ENCODE measurements around the gene EPS8L3. TPM values are rescaled to one million over a fixed set of nuclear protein-coding genes. Genes with fewer than 3 reads are reported as not detected.
"Not testable (repeated sequence)": the region's sequence is repeated elsewhere in the genome, so short reads cannot be mapped to it uniquely, and the experiment has no call there.

EPS8L3 gene
- total RNA-seq, 1 donor from 2014 or later: 0.11 TPM

DNA sequence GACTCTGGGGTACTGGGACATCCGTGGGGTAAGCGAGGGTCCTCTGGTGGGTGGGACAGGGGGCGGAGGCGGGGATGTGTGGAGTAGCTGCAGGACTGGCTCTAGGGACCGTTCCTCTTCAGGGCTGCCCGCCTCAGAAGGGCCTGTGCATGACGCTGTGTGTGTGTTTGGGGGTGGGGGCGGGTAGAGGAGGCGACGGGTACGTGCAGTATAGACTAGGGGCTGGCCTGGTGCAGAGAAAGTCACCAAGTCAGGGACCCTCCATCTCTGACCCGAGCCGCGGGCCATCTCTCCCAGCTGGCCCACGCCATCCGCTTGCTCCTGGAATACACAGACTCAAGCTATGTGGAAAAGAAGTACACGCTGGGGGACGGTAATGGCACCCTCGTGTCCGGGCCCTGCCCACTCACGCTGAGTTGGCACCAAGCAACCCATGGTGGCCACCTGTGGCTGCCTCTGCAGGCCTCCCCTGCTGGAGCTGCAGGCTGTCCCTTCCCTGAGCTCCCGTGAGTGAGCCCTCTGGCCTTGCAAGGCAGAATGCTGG, 51.3 kb downstream of the EPS8L3 start:
- TF ChIP-seq, protein P1, sequence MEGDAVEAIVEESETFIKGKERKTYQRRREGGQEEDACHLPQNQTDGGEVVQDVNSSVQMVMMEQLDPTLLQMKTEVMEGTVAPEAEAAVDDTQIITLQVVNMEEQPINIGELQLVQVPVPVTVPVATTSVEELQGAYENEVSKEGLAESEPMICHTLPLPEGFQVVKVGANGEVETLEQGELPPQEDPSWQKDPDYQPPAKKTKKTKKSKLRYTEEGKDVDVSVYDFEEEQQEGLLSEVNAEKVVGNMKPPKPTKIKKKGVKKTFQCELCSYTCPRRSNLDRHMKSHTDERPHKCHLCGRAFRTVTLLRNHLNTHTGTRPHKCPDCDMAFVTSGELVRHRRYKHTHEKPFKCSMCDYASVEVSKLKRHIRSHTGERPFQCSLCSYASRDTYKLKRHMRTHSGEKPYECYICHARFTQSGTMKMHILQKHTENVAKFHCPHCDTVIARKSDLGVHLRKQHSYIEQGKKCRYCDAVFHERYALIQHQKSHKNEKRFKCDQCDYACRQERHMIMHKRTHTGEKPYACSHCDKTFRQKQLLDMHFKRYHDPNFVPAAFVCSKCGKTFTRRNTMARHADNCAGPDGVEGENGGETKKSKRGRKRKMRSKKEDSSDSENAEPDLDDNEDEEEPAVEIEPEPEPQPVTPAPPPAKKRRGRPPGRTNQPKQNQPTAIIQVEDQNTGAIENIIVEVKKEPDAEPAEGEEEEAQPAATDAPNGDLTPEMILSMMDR (IDR thresholded peaks at IDR 0.05; ENCODE audit: borderline replicate concordance): no peak
- DNase-seq: no peak

DNA sequence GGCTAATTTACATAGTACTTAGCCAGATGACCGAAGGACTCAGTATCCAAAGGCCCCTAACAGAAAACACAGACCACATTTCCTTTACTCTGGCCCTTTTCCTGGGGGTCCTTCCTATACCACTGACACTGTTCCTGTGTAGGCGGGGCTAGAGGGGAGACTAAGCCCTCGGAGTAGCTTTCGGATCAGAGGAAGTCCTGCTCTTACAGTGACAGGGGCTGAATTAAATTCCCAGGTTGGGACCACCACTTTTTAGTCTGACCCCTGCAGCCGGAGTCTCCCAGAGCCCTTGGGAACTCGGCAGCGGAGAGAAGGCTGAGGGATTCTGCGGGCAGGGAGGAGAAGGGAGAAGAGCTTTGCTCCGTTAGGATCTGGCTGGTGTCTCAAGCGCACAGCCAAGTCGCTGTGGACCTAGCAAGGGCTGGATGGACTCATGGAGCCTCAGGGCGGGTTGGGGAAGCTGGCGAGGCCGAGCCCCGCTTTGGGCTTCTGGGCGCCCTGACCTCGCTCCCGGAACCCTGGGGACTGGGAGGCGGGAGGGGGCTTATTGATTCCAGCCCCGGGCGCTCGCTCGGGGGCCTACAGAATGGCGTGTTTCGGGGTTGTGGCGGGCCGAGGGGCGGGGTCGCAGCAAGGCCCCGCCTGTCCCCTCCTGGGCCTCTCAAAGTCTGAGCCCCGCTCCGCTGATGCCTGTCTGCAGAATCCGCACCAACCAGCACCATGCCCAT, 52.0 kb downstream of the EPS8L3 start, which contains the start of gene GSTM5:
Gene GSTM5 (plus strand): TSS at position 659 of the 728 bp plus-strand sequence. CDS start 62 bp downstream, at position 721.
- H3K4me1 ChIP-seq; H3K36me3 ChIP-seq; intact Hi-C loops (cut with micrococcal nuclease); H3K27me3 ChIP-seq (ENCODE audit: low read depth): not testable (repeated sequence)
- H3K9me3 ChIP-seq (replicated peaks): peaks cover 18% of the 10 kb centered on the region
- H3K27ac ChIP-seq (replicated peaks): peak within 1 kb of the TSS; percentile 52
- peak; percentile 45 for DNase-seq
- peak within 1 kb of the TSS; percentile 61 for H3K4me3 ChIP-seq

More for the DNA sequence above, 51.3 kb downstream of the EPS8L3 start:
- Histone ChIP-seq H3K4me3 (peak overlapping the region; percentile 61), H3K27ac (replicated peaks) (no peak overlapping the region), H3K9me3 (replicated peaks) (peaks cover 18% of the 10 kb centered on the region), H3K36me3 (no peaks in the 10 kb centered on the region), H3K27me3 (ENCODE audit: low read depth) (peaks cover 9% of the 10 kb centered on the region), H3K4me1 (peaks cover 4% of the 10 kb centered on the region)
- intact Hi-C loops (cut with micrococcal nuclease): no loop called here

DNA sequence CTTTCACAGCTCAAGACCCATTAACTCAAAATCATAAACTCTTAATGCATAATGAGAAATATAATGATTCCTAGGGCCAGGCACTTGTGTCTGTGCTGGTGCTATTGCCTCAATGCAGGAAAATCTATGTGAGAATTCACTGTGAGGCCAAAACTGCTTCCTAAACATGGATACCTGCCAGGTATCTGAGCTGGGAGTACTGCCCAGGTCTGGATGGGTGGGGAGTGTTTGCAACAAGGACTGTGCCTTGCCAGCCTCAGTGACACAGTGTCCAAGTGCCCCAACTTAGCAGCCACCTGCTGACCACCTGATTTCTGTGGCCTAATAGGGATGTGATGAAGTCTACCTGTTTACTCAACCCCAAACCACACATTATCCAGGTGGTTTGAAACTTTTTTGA, 53.9 kb downstream of the EPS8L3 start:
- H3K27me3 ChIP-seq (ENCODE audit: low read depth); H3K36me3 ChIP-seq; DNase-seq; intact Hi-C loops (cut with micrococcal nuclease); H3K4me1 ChIP-seq; H3K27ac ChIP-seq (replicated peaks); H3K4me3 ChIP-seq: not testable (repeated sequence)
- peaks cover 18% of the 10 kb centered on the region for H3K9me3 ChIP-seq (replicated peaks)

DNA sequence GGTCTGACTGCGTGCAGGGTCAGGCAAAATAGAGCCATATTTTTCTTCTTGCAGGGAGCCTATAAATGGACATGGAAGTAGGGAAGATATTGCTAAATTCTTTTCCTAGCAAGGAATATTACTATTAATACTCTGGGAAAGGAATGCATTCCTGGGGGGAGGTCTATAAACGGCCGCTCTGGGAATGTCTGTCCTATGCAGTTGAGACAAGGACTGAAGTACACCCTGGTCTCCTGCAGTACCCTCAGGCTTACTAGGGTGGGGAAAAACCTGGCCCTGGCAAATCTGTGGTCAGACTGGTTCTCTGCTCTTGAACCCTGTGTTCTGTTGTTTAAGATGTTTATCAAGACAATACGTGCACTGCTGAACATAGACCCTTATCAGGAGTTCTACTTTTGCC, 54.8 kb downstream of the EPS8L3 start:
- H3K9me3 ChIP-seq (replicated peaks): peaks cover 18% of the 10 kb centered on the region
- H3K4me3 ChIP-seq; H3K36me3 ChIP-seq; intact Hi-C loops (cut with micrococcal nuclease); H3K27ac ChIP-seq (replicated peaks); H3K4me1 ChIP-seq; DNase-seq; H3K27me3 ChIP-seq (ENCODE audit: low read depth): not testable (repeated sequence)

DNA sequence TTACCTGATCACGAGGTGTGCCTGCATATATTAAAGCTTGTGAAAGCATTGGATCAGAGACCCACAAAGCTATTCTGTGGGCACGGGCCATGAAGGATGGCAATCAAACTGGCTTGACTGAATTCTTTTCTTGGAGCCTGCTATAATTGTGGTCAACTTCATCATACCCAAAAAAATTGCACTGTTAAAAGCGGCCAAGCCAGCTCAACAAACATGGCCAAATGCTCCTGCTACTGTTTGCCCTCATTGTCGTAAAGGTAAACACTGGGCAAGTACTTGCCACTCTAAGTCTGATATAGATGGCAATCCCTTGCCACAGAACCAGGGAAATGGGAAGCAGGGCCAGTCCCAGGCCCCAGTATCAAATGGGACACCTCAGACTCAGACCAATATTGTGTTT, 58.3 kb downstream of the EPS8L3 start:
- intact Hi-C loops (cut with micrococcal nuclease): no loop called here
- TF ChIP-seq, protein P1 (IDR thresholded peaks at IDR 0.05; ENCODE audit: borderline replicate concordance): no peak
- no peak for DNase-seq

DNA sequence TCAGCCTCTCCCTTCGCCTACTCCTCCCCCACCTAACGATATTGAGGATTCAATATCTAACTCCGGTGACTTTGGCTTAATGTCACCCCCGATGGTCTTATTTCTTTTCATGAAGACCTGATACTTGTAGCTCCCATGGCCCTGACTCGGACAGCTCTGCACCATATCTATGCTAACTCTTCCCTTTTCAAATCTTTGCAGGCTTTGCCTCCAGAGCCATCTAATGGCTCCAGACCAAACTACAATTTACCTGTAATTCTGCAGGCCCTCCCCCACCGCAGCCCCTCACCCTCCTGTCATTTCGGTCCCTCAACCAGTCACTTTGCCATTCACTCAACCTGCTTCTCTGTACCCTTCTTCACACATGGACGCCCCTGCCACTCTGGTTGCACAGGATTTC, 59.5 kb downstream of the EPS8L3 start:
- H3K27me3 ChIP-seq (ENCODE audit: low read depth): no peaks in the 10 kb centered on the region
- no peak overlapping the region for H3K4me3 ChIP-seq
- DNase-seq: no peak
- TF ChIP-seq, protein P1 (IDR thresholded peaks at IDR 0.05; ENCODE audit: borderline replicate concordance): no peak
- no peaks in the 10 kb centered on the region for H3K36me3 ChIP-seq
- peaks cover 20% of the 10 kb centered on the region for H3K9me3 ChIP-seq (replicated peaks)
- no peaks in the 10 kb centered on the region for H3K4me1 ChIP-seq
- intact Hi-C loops (cut with micrococcal nuclease): no loop called here
- H3K27ac ChIP-seq (replicated peaks): no peak overlapping the region

More for the DNA sequence above, 58.3 kb downstream of the EPS8L3 start:
- peaks cover 27% of the 10 kb centered on the region for H3K9me3 ChIP-seq (replicated peaks)
- no peaks in the 10 kb centered on the region for H3K27me3 ChIP-seq (ENCODE audit: low read depth)
- H3K36me3 ChIP-seq: no peaks in the 10 kb centered on the region
- H3K4me3 ChIP-seq: no peak overlapping the region
- H3K4me1 ChIP-seq: no peaks in the 10 kb centered on the region
- no peak overlapping the region for H3K27ac ChIP-seq (replicated peaks)

DNA sequence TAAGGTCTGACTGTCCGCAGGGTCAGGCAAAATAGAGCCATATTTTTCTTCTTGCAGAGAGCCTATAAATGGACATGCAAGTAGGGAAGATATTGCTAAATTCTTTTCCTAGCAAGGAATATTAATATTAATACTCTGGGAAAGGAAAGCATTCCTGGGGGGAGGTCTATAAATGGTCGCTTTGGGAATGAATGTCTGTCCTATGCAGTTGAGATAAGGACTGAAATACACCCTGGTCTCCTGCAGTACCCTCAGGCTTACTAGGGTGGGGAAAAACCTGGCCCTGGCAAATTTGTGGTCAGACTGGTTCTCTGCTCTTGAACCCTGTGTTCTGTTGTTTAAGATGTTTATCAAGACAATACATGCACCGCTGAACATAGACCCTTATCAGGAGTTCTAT, 60.8 kb downstream of the EPS8L3 start:
- H3K27ac ChIP-seq (replicated peaks); H3K27me3 ChIP-seq (ENCODE audit: low read depth); intact Hi-C loops (cut with micrococcal nuclease); H3K36me3 ChIP-seq; H3K4me1 ChIP-seq; H3K4me3 ChIP-seq; DNase-seq; H3K9me3 ChIP-seq (replicated peaks): not testable (repeated sequence)

Other genes starting within 250 kb of the EPS8L3 start
- 0.08 TPM for gene GPR61, start 224.1 kb downstream of the EPS8L3 start, total RNA-seq
- 2.0 TPM for gene GNAI3, start 215.3 kb downstream of the EPS8L3 start, total RNA-seq
- gene GNAT2, start 144.3 kb downstream of the EPS8L3 start, total RNA-seq: not detected
- 12.9 TPM for gene AMPD2, start 144.1 kb downstream of the EPS8L3 start, total RNA-seq
- gene GSTM4, start 107.8 kb downstream of the EPS8L3 start, total RNA-seq: 36.8 TPM
- gene GSTM2, start 95.9 kb downstream of the EPS8L3 start, total RNA-seq: 67.3 TPM
- not detected for gene GSTM1, start 76.1 kb downstream of the EPS8L3 start, total RNA-seq
- gene GSTM5, start 51.7 kb downstream of the EPS8L3 start, total RNA-seq: 2.4 TPM
- gene GSTM3, start 22.9 kb downstream of the EPS8L3 start, total RNA-seq: 93.7 TPM
- gene CSF1, start 146.9 kb upstream of the EPS8L3 start, total RNA-seq: 13.9 TPM
- gene AHCYL1, start 220.8 kb upstream of the EPS8L3 start, total RNA-seq: 45.2 TPM